NCI-H524 (cell line): ENCODE measurements around the gene WNT9A.
"Not testable (repeated sequence)": the region's sequence is repeated elsewhere in the genome, so short reads cannot be mapped to it uniquely, and the experiment has no call there.

Experiments
- DNase-seq, 2 experiments: peaks; one replicate each; lab custom pipeline; 2025; lab: John Stamatoyannopoulos, UW

Gene WNT9A

DNA sequence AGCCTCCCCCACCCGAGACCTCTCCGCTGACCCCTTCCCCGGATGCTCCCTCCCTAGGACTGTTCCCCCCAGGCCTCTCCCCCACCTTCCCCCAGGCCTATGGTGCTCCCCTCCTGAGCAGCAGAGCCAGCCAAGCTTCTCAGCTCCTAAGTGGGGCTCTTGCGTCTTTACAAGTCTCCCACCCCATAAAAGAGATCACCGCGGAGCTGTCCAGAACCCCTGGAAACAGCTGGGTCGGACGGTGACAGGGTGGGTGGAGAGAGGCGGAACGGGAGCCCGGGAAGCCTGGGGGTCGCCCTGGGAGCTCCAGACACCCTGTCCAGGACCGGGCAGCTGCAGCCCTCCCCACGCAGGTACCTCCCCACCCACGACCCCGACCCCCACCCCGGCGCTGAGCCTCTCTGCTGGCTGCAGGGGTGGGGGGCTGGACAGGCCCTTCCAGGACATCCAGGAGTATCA is 61.2 kb downstream of the WNT9A start:
- no peak for DNase-seq

DNA sequence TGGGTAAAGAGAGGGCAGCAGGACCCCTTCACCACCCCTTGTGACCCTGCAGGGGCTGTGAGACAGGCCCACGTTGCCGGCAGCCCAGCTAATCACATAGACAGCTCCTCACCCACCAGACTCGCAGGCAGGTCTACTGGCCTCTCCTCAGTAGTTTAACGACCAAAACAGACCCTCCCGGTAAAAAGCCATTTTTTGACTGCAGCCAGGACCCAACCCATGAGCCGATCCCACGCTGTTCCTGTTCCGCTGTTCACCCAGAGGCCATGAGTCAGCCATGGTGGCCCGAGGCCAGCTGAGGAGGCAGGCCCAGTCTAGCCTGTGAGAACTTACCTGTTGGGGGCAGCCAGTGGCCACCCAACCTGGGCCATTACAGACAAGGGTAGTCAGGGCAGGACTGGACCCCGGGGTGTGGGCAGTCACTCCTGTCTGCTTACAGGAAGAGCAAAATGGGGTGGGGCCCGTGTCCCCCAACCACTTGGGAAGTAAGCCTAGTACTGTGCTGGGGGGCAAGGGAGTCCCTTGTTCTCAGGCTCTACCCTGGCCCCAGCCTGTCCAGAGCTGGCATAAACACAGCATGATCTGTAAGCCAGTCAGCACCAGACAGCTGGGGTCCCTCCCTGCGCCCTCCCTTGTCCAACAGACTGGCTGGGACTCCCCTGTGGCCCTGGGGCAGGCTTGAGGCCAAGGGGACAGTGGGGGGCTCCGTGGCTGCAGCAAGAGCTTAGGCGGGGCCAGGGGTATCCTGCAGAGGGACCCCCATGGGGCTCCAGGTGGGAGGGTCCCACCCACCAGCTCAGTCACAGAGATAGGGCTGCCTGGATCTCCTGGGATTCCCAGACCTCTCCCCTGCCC is 61.9 kb downstream of the WNT9A start:
- no peak for DNase-seq

DNA sequence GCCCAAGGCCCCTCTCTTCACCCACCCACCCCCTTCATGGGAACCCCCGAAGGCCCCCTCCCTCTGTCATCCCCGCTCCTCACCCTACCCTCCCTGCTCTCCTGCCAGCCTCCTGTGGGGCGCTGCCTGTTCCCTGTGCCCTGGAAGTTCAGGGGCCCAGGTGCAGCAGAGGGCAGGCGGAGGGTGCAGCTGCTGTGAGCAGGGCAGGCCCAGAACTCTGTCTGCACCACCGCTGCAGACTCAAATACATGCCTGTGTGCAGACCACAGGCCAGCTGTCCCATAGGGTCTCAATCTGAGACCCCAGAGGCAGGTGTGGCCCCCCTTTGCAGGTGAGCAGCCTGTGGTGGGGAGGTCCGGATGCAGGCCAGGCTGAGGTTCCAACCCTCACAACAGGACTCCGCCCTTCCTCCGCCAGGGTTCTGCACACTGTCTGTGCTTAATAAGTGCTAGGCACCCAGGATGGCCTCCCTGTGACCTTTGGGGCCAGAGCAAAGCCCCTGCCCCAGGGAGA is 62.5 kb downstream of the WNT9A start:
- DNase-seq, result no peak

DNA sequence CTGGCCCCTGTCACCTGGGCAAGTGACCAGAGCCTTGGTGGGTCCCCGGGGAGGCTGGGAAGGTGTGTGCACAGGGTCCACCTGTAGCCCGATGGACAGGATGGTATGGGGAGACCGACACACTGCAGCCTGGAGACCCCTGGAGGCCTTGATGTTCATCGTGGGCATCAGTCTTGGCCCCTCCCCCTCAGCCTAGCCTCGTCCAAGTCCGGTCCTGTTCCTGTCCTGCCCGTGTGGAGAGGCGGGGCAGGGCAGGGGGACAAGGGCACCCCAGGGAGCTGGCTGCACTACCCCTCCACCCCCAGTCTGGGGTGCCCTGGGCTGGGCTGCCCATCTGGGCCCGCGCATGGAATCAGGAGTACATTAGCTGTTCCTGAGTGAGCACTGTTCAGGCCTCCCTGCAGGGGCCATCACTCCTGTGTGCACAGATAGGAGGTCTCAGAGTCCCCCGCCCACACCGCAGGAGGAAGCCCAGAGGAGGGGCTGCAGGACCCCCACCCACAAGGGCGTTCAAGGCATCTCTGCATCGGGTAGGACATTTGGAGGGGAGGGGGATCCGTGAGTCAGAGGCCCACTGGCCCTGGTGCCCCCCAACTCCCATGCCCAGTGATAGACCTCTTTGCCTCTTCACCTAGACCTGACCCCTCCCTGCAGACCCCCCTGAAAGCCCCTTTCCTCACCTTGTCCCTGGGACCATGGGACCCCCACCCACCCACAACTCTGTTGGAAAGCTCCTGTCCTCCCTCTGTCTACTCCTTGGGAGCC is 63.2 kb downstream of the WNT9A start:
- DNase-seq, result no peak

- no peak for DNase-seq
Measured at GRCh38 chr1:227883641-227884301, 64.0 kb downstream of the WNT9A start.

- DNase-seq, result no peak
Measured at GRCh38 chr1:227883073-227883520, 64.6 kb downstream of the WNT9A start.

GRCh38 chr1:227880342-227880924 is 67.3 kb downstream of the WNT9A start:
- no peak for DNase-seq

GRCh38 chr1:227877810-227878209 is 69.9 kb downstream of the WNT9A start:
- DNase-seq, result not testable (repeated sequence)

GRCh38 chr1:227871892-227872291 is 75.8 kb downstream of the WNT9A start:
- DNase-seq, result not testable (repeated sequence)

DNA sequence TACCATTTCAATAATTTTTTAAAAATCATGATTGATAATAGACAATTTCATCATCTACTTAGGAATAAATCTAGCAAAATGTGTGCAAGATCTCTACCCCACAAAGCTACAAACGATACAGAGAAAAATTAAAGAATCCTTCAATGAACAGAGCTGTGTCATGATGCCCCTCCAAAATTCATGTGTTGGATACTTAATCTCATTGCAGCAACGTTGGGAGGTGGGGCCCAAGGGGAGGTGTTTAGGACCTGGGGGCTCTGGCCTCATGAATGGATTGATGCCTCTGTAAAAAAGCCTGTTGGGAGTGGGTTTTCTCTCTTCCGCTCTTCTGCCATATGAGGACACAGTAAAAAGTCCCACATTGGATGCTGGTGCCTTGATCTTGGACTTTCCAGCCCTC is 77.4 kb downstream of the WNT9A start:
- DNase-seq, result no peak

- DNase-seq, result no peak
Measured at GRCh38 chr1:227869851-227870305, 77.9 kb downstream of the WNT9A start.

DNA sequence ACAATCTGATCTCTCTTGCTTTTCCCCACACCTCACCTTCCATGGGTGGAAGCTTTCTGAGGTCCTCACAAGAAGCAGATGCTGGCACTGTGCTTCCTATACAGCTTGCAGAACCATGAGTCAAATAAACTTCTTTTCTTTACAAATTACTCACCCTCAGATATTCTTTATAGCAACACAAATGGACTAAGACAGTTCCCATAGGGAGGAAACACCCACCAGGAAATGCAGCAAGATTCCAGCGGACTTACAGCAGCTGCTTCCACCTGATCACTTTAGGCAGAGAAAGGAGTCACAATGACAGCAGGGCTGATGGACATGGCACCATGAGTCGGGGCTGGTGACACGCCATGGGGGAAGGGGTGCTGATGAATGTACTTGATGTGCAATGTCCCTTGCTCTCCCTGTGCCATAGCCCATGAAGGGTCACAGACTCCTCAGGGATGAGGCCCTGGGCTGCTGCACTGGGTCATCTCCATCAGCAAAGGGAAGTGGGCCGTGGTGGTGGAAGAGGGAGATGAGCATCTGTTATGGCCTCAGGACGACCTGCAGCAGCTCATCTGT is 78.4 kb downstream of the WNT9A start:
- DNase-seq, result no peak
